HG03469 (cell line): ENCODE data around the gene EVC2.

Experiments used
- ATAC-seq: cut with Tn5 transposase; IDR thresholded peaks from one replicate; pipeline ENCODE4 v1.9.1; 2021; ENCODE audit warnings: mild to moderate bottlenecking, moderate library complexity, moderate number of reproducible peaks; ENCODE audit not compliant: unreplicated experiment

The EVC2 gene

GRCh38 chr4:5708449-5709206, at the start of gene EVC2:
Gene EVC2 (minus strand): TSS chr4:5708559. CDS start chr4:5708513, 46 bp downstream.
- no peak for ATAC-seq

- ATAC-seq: no peak
Observed at GRCh38 chr4:5757954-5758353, 49.6 kb upstream of the EVC2 start.

- no peak for ATAC-seq
Observed at GRCh38 chr4:5757536-5757935, 49.2 kb upstream of the EVC2 start.

- no peak for ATAC-seq
Observed at GRCh38 chr4:5757091-5757490, 48.7 kb upstream of the EVC2 start.

GRCh38 chr4:5756271-5756670, 47.9 kb upstream of the EVC2 start:
- ATAC-seq: no peak

- ATAC-seq: no peak
Observed at GRCh38 chr4:5755679-5756078, 47.3 kb upstream of the EVC2 start.

- no peak for ATAC-seq
Observed at GRCh38 chr4:5755161-5755560, 46.8 kb upstream of the EVC2 start.

- ATAC-seq: no peak
Observed at GRCh38 chr4:5754529-5754881, 46.1 kb upstream of the EVC2 start.

GRCh38 chr4:5753766-5754528, 45.6 kb upstream of the EVC2 start:
- no peak for ATAC-seq

GRCh38 chr4:5753366-5753765, 45.0 kb upstream of the EVC2 start:
- ATAC-seq: no peak

GRCh38 chr4:5752376-5753184, 44.2 kb upstream of the EVC2 start:
- no peak for ATAC-seq

- no peak for ATAC-seq
Observed at GRCh38 chr4:5751666-5752375, 43.5 kb upstream of the EVC2 start.

- no peak for ATAC-seq
Observed at GRCh38 chr4:5750946-5751665, 42.7 kb upstream of the EVC2 start.

GRCh38 chr4:5750052-5750945, 41.9 kb upstream of the EVC2 start:
- no peak for ATAC-seq

GRCh38 chr4:5749568-5749967, 41.2 kb upstream of the EVC2 start:
- no peak for ATAC-seq

- ATAC-seq: no peak
Observed at GRCh38 chr4:5747738-5748375, 39.5 kb upstream of the EVC2 start.

- ATAC-seq: no peak
Observed at GRCh38 chr4:5746829-5747737, 38.7 kb upstream of the EVC2 start.

GRCh38 chr4:5746250-5746649, 37.9 kb upstream of the EVC2 start:
- ATAC-seq: no peak
